COR-L47 (cell line): ENCODE measurements around the gene PLEKHG4B.

ENCODE experiments used
- DNase-seq: peaks from one replicate; lab custom pipeline; 2025; lab: John Stamatoyannopoulos, UW

Gene PLEKHG4B

GRCh38 chr5:74503-75109, 17.4 kb upstream of the PLEKHG4B start:
- DNase-seq, result no peak

GRCh38 chr5:75331-76320, 16.3 kb upstream of the PLEKHG4B start:
- no peak for DNase-seq

- DNase-seq, result no peak
These were observed 15.4 kb upstream of the PLEKHG4B start for GRCh38 chr5:76358-77169.

- no peak for DNase-seq
These were observed 14.8 kb upstream of the PLEKHG4B start for GRCh38 chr5:77170-77501.

GRCh38 chr5:77546-77945, 14.4 kb upstream of the PLEKHG4B start:
- no peak for DNase-seq

- peak; percentile 72 for DNase-seq
These were observed 13.8 kb upstream of the PLEKHG4B start for GRCh38 chr5:77957-78804.

GRCh38 chr5:78805-79149, 13.2 kb upstream of the PLEKHG4B start:
- DNase-seq, result no peak

GRCh38 chr5:79263-79662, 12.7 kb upstream of the PLEKHG4B start:
- no peak for DNase-seq

- DNase-seq, result no peak
These were observed 12.1 kb upstream of the PLEKHG4B start for GRCh38 chr5:79821-80220.

- no peak for DNase-seq
These were observed 10.5 kb upstream of the PLEKHG4B start for GRCh38 chr5:81391-82021.

- no peak for DNase-seq
These were observed 9.9 kb upstream of the PLEKHG4B start for GRCh38 chr5:82097-82496.

GRCh38 chr5:82570-82969, 9.4 kb upstream of the PLEKHG4B start:
- DNase-seq, result no peak

- no peak for DNase-seq
These were observed 8.9 kb upstream of the PLEKHG4B start for GRCh38 chr5:83029-83428.

- DNase-seq, result no peak
These were observed 6.5 kb upstream of the PLEKHG4B start for GRCh38 chr5:85334-85995.

GRCh38 chr5:89337-90286, 2.4 kb upstream of the PLEKHG4B start:
- DNase-seq, result no peak

GRCh38 chr5:90590-91547, 1.1 kb upstream of the PLEKHG4B start:
- peak; percentile 46 for DNase-seq

- no peak for DNase-seq
These were observed 643 bp downstream of the PLEKHG4B start for GRCh38 chr5:92401-93220.
